NCI-H1105 (cell line): ENCODE data around the gene AFDN.
"Not testable (repeated sequence)": the region's sequence is repeated elsewhere in the genome, so short reads cannot be mapped to it uniquely, and the experiment has no call there.

ENCODE experiments used
- DNase-seq: peaks from one replicate; lab custom pipeline; 2025; lab: John Stamatoyannopoulos, UW

Gene AFDN

GRCh38 chr6:167981916-167982462 lies 155.3 kb downstream of the AFDN start:
- DNase-seq: no peak

GRCh38 chr6:167984144-167984719 lies 157.5 kb downstream of the AFDN start:
- no peak for DNase-seq

- no peak for DNase-seq
These were observed 158.3 kb downstream of the AFDN start for GRCh38 chr6:167984876-167985604.

- no peak for DNase-seq
These were observed 159.3 kb downstream of the AFDN start for GRCh38 chr6:167985911-167986595.

- DNase-seq: no peak
These were observed 160.9 kb downstream of the AFDN start for GRCh38 chr6:167987396-167988153.

GRCh38 chr6:167988154-167988495 lies 161.4 kb downstream of the AFDN start:
- DNase-seq: no peak

GRCh38 chr6:167988945-167989841 lies 162.5 kb downstream of the AFDN start:
- DNase-seq: no peak

GRCh38 chr6:167990016-167990945 lies 163.6 kb downstream of the AFDN start:
- DNase-seq: no peak

GRCh38 chr6:167993169-167993568 lies 166.5 kb downstream of the AFDN start:
- no peak for DNase-seq

- no peak for DNase-seq
These were observed 167.1 kb downstream of the AFDN start for GRCh38 chr6:167993831-167994230.

- no peak for DNase-seq
These were observed 168.6 kb downstream of the AFDN start for GRCh38 chr6:167995302-167995701.

- no peak for DNase-seq
These were observed 169.0 kb downstream of the AFDN start for GRCh38 chr6:167995731-167996151.

- no peak for DNase-seq
These were observed 169.9 kb downstream of the AFDN start for GRCh38 chr6:167996424-167997199.

GRCh38 chr6:167997642-167998041 lies 170.9 kb downstream of the AFDN start, which contains the start of gene KIF25:
KIF25 (plus strand) TSS chr6:167997671; CDS start chr6:168029586, 31,915 bp downstream.
- DNase-seq: no peak

- DNase-seq: no peak
These were observed 171.5 kb downstream of the AFDN start for GRCh38 chr6:167998215-167998614.

GRCh38 chr6:168000198-168001028 lies 173.7 kb downstream of the AFDN start:
- no peak for DNase-seq

- no peak for DNase-seq
These were observed 174.3 kb downstream of the AFDN start for GRCh38 chr6:168001029-168001332.

- not testable (repeated sequence) for DNase-seq
These were observed 174.8 kb downstream of the AFDN start for GRCh38 chr6:168001514-168001913.
